Pons (tissue), 1 donor: ENCODE data around the gene GDI1.

Source experiments
- DNase-seq: peaks from one replicate; pipeline ENCODE4 v3.0.0-alpha.2; 2016; ENCODE audit warnings: low spot score

The GDI1 gene

DNA sequence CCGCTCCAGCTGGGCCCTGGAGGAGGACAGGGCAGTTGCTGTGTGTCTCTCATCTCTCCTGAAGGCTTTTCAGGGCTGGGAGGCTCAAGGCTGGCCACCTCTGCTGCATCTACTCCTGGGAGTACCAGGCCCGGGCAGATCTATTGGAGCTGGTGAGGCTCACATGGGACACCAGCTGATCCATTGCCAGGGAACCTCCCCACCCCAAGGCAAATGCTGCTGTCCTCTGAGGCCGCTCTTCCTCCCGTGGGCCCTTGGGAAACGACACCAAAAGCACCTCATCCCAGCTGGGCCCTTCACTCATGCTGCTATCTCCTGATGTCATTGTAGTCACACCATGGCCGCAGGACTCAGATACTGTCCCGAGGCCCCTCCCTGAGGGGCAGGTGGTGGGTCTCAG lies 45.8 kb downstream of the GDI1 start:
- DNase-seq: no peak

DNA sequence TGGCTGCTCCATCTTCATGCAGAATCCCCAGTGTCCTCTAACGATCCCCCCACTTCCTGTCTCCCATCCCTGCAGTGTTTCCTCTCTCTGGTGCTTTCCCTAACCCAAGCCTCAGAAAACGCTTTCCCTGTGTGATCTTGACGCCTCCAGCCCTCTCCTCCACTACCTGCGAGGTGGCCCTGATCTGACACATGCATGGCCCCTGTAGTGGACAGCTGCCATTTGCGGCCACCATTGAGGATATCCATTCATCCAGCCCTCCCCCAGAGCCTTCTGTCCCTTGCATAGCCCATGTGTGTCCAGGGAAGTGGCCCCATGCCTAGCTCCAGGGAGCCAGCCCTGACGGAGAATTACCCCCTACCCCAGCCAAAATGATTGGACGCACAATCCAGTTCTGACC lies 46.4 kb downstream of the GDI1 start:
- DNase-seq: no peak

DNA sequence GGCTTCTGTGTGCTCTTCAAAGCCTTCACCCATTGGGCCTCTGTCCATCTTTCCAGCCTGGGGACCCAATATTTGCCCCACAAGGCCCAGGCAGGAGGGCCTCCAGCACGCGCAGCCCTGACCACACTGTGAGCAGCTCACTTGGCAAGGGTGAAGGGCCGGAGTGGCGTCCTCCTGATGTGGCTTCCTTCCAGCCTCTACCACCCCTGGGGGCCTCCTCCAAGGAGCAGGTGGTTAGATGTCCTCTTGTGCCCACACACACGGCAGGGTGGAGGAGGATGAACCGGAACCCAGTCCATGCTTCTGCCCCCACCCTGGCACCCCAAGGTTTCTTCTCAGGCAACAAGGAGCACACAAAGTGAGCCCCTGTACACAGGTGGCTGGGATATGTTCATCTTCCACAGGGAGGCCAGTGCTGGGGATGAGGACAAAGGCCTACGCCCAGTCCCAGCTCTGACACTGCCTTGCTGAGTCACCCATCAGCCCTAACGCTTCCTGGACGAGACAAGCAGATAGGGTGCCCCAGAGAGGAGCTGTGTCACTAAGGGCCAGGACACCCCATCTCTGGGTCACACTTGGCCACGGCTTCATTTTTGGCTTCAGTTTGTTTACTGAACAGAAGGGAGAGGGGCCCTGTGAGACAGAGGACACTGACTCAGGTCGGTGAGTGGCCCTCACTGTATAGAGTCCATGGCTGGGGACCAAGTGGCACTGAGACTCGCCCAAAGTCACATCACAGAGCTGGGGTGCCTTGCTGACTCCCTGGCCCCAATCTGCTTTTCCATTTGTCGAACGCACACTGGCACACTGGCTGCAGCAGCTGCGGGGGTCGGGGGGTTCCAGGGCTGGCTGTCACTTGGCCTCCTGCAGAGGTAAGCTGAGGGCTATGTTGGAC lies 47.5 kb downstream of the GDI1 start:
- DNase-seq: no peak

DNA sequence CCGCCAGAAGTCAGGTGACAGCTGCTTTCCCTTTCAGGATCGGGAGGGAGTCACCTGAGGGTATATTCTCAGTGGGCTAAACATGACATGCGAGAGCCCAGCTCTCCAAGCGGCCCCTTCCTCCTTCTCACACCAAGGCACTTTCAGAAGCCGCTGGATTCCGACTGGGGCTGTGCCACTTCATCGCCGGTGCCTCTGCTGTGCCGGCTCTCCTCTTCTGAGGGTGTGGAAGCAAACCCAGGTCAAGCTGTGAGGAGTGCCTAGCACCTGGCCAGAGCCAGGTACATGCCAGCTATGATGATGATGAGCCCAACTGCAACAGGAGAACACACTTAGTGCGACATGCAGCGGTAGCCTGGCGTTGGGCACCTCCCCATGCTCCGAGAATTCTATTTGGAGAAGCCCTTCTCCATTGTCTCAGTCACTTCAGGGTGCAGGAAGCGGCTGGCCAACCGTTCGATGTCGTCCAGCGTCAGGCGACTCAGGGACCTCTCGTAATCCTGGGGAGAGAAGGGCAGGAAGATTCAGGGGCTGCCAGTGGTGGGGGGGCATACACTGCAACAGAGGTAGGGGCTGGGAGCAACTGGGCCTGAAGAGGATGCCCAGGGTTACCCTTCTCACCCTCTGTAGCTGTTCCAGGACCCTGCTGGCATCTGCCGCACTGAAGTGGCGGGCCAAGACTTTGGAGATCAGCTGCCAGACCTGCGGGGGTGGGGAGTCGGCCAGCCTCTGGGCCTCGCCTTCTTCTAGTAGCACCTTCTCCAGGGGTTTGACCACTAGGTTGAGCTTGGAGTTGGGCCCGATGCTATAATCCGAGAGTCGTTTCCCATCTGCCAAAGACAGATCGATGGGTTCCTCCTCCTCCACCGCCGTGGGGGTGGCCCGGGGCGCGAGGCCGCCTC lies 48.4 kb downstream of the GDI1 start:
- no peak for DNase-seq

DNA sequence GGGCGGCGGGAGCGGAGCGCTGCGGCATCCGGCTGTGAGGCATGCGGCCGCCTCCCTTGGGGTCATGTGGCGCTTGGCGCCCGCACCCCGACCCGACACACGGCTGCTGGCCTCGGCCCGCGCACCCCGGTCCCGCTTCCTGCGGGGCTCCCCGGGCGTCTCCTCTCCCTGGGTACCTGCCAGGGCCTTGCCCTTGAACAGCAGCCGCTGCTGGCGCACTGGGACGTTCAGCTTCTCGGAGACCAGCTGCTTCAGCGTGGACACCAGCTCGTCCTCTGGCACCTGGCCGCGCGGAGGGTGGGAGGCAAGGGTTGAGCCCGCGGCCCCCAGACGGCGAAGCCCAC lies 49.1 kb downstream of the GDI1 start:
- DNase-seq: no peak

DNA sequence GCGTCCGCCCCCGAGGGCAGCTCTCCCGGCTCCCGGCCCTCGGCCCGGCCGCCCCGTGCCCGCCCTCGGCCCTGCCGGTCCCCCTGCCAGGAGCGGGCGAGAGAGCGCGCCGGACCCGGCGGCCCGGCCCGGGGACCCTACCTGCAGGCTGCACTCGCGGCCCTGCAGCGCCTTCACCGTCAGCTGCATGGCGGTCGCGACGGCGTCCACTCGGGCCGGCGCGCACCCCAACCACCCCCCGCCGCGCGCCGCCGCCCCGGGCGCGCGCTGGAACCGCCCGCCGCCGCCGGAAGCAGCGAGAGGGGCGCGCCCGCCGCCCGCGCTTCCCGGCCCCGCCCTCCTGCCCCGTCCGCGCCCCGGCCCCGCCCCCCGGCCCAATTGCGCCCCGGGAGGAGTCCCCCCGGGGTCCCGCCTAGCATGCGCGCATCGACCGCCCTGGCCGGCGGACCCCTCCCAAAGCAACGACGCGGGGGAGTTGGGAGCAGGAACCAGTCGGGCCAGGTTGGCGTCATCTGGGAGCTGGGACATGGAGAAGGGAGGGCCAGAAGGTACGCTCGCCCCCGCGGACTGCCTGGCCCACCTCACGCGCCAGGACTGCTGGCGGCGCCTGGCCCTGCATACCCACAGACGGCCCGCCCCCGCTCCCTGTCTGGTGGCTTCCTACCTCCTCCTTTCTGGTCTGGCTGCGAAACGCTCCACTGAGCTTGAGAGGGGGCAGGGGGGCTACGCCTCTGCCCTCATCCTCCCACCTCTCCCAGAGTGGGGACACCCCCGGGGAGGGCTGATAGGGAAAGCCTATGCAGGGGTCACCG lies 49.6 kb downstream of the GDI1 start, which contains the start of gene UBL4A:
Gene UBL4A, minus strand, starts transcription at position 220 of the 812 bp plus-strand sequence. Its CDS starts 31 bp downstream, at position 189.
- DNase-seq: no peak

DNA sequence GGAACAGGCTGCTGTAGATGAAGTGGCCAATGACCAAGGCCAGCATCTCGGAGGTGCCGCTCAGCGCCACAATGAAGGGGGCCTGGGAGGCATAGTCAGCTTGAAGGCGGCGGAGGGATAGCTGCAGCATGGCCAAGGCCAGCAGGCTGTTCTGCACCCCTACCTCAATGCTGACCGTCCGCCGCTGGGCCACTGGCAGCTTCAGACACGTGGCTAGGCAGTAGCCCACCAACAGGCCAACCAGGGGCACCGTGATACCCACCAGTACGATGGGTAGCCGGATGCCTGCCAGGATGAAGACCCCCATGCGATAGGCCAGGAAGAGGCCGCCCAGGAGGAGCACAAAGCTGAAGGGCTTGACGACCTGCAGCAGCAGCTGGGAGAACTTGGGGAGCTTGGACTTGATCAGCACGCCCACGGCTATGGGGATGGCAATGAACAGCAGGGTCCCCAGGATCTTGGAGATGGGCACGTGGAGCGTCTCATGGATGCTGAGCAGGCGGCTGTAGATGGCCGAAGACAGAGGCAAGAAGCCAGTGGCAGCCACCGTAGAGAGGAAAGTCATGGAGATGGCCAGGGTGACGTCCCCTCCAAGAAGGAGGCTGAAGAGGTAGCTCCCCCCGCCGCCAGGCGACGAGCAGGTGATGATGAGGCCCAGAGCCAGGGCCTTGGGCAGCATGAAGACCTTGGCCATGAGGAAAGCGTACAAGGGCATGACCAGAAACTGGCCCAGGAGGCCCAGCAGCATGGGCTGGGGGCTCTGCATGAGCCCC lies 50.8 kb downstream of the GDI1 start:
- no peak for DNase-seq

DNA sequence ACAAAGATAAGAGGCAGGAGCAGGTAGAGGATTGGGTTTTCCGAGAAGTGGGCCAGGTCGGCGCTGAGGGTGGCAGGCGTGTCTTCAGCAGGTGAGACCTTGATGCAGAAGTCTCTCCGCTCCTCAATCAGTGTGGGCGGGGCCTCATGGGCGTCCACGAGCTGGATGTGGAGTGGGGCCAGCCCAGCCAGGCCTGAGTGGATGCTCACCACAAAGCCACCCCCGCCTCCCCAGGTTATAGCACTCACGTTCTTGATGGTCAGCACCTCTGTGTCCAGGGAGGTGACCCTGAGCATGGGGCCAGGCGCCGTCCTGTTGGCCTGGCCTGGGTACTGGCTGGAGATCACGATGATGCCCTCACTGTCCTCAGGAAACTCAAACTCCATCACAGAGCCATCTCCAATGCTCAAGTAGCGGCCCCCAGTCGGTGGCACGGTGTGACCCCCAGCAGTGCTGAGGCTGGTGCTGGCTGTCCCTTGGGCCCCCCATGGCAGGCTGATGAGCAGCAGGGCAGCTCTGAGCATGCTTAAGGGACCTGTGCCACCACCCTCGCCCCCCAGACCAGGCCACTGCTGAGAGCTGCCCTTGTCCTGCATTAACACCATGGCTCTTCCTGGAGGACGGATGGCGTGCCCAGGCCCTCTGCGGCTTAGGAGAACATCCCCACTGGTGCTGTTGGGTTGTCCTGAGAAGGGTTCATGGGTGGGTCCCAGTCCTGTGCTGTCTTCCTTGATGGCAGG lies 51.6 kb downstream of the GDI1 start:
- no peak for DNase-seq

DNA sequence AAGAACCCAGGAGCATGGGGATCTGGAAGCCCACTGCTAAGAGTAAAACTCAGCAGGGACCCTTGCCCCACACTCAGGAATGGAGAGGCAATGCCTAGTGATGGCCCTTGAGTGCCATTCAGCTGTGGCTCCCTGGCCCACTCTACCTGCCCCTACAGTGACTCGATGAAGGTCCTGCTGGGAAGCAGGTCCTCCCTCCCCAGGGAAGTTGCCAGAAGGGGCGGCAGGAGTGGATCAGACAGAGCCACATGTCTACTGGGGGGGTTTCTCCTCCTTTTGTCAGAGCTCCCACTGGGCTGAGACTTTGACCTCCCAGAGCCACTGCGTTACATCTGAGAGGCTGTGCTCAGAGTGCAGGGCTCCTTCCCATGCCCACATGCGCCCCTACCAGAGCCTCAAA lies 52.2 kb downstream of the GDI1 start:
- no peak for DNase-seq

DNA sequence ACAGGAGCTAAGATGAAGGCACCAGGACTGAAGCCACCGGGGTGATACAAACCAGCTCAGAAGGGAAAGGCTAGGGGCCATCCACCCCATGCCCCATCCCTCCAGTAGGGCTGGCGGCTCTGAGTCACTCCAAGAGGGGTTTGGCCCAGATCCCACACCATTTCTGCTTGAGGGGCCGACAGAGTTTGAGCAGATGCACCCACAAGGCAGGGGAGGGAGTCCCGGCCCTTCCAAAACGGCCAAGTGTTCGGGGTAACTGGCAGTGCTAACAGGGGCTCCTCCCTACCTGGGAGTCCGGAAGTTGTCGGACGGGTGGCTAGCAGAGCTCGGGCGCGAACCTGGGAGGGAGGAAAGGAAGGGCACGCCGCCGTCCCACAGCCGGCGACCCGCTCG lies 53.1 kb downstream of the GDI1 start:
- DNase-seq: no peak

DNA sequence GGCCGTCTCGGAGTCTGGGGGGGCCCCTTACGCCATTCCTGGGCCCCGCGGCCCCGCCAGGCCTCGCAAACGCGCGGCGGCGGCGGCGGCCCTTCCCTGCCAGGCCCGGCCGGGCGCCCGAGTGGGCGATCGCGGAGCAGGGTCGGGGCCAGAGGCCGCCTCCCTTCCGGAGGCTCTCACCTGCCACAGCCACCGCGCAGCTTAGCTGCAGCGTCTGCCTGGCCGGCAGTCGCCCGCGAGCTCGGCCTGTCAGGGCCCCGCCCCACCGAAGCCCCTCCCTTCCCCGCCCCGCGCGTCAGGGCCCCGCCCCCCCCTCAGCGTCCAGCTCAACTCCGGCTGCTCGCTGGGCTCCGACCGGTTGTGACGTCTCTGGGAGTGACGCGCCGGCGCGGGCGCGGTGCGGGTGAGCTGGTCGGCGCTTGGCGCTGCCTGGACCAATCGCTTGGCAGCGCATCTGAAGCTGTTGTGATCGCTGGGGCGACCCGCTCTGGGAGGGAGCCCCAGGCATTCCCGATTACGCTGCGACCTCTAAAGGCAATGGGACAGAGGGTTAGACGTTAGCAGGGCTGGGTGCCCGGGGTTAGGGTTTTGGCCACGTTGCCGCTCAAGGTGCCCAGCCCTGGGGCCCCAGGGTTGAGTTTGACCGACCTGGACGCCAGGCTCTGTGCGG lies 53.6 kb downstream of the GDI1 start, which contains the start of gene SLC10A3:
Gene SLC10A3, minus strand, starts transcription at position 216 of the 670 bp plus-strand sequence. CDS start 1,689 bp downstream, outside the sequence.
- DNase-seq: peak; percentile 92
